ENCODE results near the gene SLC19A1.

DNA sequence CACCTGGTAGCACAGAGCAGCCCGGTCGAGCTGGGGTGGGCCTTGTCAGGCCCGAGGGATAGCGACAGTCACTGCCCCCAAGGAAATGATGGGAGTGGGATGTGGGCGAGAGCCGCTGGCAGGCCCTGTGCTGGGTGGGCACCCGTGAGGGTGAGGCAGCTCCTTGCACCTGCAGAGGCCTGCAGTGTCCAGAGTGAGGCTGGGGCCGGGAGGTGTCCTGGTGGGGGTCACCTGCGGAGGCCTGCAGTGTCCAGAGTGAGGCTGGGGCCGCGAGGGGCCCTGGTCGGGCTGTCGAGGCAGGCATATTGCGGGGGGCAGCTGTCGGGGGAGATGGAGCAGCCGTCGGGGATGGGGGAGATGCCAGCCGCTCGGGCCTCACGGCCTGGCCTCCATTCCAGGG, 49.5 kb downstream of the SLC19A1 start:
- TF ChIP-seq, protein P1, sequence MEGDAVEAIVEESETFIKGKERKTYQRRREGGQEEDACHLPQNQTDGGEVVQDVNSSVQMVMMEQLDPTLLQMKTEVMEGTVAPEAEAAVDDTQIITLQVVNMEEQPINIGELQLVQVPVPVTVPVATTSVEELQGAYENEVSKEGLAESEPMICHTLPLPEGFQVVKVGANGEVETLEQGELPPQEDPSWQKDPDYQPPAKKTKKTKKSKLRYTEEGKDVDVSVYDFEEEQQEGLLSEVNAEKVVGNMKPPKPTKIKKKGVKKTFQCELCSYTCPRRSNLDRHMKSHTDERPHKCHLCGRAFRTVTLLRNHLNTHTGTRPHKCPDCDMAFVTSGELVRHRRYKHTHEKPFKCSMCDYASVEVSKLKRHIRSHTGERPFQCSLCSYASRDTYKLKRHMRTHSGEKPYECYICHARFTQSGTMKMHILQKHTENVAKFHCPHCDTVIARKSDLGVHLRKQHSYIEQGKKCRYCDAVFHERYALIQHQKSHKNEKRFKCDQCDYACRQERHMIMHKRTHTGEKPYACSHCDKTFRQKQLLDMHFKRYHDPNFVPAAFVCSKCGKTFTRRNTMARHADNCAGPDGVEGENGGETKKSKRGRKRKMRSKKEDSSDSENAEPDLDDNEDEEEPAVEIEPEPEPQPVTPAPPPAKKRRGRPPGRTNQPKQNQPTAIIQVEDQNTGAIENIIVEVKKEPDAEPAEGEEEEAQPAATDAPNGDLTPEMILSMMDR (IDR thresholded peaks at IDR 0.05): no peak
- TF ChIP-seq POLR2A (IDR thresholded peaks at IDR 0.05): no peak
